ENCODE measurements around the gene C12orf42. TPM values are rescaled to one million over a fixed set of nuclear protein-coding genes. Genes with fewer than 3 reads are reported as not detected.

C12orf42 gene
- total and polyA plus RNA-seq, 2 experiments from 2014 or later = not detected

DNA sequence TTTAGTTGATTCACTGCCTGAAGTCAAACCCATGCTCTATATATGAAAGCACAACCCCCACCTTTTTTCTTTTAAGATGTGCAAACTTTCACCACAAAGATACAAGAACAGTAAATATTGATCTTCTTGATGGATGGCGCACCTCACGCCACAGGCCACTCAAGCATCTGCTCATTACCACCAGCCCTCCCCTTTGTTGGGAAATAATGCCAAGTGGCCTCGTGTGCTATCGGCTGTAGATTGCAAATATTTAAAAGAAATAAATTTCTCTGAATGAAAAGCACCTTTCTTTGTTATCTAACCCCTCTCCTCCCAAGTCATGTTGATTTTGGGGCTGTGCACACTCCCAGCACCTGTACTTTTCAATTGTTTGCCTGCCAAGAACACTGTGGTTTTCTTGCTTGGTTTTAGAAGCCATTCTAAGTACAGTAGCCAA is 122.7 kb downstream of the C12orf42 start:
- Histone ChIP-seq H3K36me3 (ENCODE audit: low read depth) (no peaks in the 10 kb centered on the region), H3F3A (ENCODE audit: insufficient read depth) (no peaks in the 10 kb centered on the region), H3K4me3 (no peak overlapping the region), H3K9ac (no peak overlapping the region), H3K27ac (no peak overlapping the region), H4K20me1 (ENCODE audit: insufficient read depth) (no peaks in the 10 kb centered on the region), H3K79me2 (ENCODE audit: insufficient read depth) (no peaks in the 10 kb centered on the region), H2AFZ (no peak overlapping the region), H3K4me2 (ENCODE audit: unreplicated experiment) (no peak overlapping the region), H3K4me1 (ENCODE audit: insufficient read depth) (no peaks in the 10 kb centered on the region), H3K9me3 (ENCODE audit: low read depth) (no peaks in the 10 kb centered on the region), H3K9me2 (ENCODE audit: insufficient read depth) (no peaks in the 10 kb centered on the region), H3K27me3 (replicated peaks; ENCODE audit: insufficient read depth) (no peaks in the 10 kb centered on the region)
- no peak for DNase-seq
- TF ChIP-seq EZH2 (IDR thresholded peaks at IDR 0.05; ENCODE audit: insufficient read depth, poor library complexity, severe bottlenecking) (no peak), EZH2phosphoT487 (IDR thresholded peaks at IDR 0.05; ENCODE audit: insufficient read depth, low read depth) (no peak)
- 33 to 35% methylated on average over 4 of the region's 4 CpGs for WGBS, 2 experiments (ENCODE audit: low coverage in 1 of 2, low lambda C conversion rate in 2 of 2, missing lambda C conversion rate in 2 of 2)
- in situ Hi-C loops (cut with MboI) = no loop called here

GRCh38 chr12:103369929-103370328 is 125.8 kb downstream of the C12orf42 start:
- no peak overlapping the region for H3K4me2 ChIP-seq (ENCODE audit: unreplicated experiment)
- TF ChIP-seq EZH2phosphoT487 (IDR thresholded peaks at IDR 0.05; ENCODE audit: insufficient read depth, low read depth) (no peak), EZH2 (IDR thresholded peaks at IDR 0.05; ENCODE audit: insufficient read depth, poor library complexity, severe bottlenecking) (no peak)
- no peaks in the 10 kb centered on the region for H3K27me3 ChIP-seq (replicated peaks; ENCODE audit: insufficient read depth)
- no peaks in the 10 kb centered on the region for H3K4me1 ChIP-seq (ENCODE audit: insufficient read depth)
- DNase-seq = no peak
- no peaks in the 10 kb centered on the region for H4K20me1 ChIP-seq (ENCODE audit: insufficient read depth)
- H3K36me3 ChIP-seq (ENCODE audit: low read depth) = no peaks in the 10 kb centered on the region
- in situ Hi-C loops (cut with MboI) = no loop called here
- H3K9ac ChIP-seq = no peak overlapping the region
- H3K4me3 ChIP-seq = no peak overlapping the region
- 18 to 28% methylated on average over 1 of the region's 1 CpG for WGBS, 2 experiments (ENCODE audit: low coverage in 1 of 2, low lambda C conversion rate in 2 of 2, missing lambda C conversion rate in 2 of 2)
- H3K79me2 ChIP-seq (ENCODE audit: insufficient read depth) = no peaks in the 10 kb centered on the region
- H2AFZ ChIP-seq = no peak overlapping the region
- no peaks in the 10 kb centered on the region for H3K9me3 ChIP-seq (ENCODE audit: low read depth)
- no peaks in the 10 kb centered on the region for H3F3A ChIP-seq (ENCODE audit: insufficient read depth)
- no peak overlapping the region for H3K27ac ChIP-seq
- no peaks in the 10 kb centered on the region for H3K9me2 ChIP-seq (ENCODE audit: insufficient read depth)

DNA sequence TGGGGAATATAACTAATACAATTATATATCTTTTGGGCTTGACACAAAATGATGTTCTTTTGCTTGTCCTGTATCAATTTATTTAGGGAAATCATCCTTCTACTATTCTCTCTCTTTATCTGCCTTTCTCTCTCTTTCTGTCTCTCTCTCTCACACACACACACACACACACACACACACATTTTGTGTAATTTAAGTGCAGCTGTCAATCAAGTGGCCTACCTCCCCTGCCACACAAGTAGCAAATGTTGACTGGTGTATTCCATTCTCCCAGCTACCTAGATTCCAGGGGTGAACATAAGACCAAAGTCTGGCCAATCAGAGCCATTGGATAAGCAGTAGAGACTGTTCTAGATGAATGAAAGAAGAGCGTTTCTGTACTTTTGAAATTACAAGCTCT is 127.6 kb downstream of the C12orf42 start:
- H3K9me2 ChIP-seq (ENCODE audit: insufficient read depth) = no peaks in the 10 kb centered on the region
- 23 to 32% methylated on average over 1 of the region's 1 CpG for WGBS, 2 experiments (ENCODE audit: low coverage in 1 of 2, low lambda C conversion rate in 2 of 2, missing lambda C conversion rate in 2 of 2)
- in situ Hi-C loops (cut with MboI) = no loop called here
- no peaks in the 10 kb centered on the region for H4K20me1 ChIP-seq (ENCODE audit: insufficient read depth)
- no peaks in the 10 kb centered on the region for H3K79me2 ChIP-seq (ENCODE audit: insufficient read depth)
- no peaks in the 10 kb centered on the region for H3F3A ChIP-seq (ENCODE audit: insufficient read depth)
- TF ChIP-seq EZH2 (IDR thresholded peaks at IDR 0.05; ENCODE audit: insufficient read depth, poor library complexity, severe bottlenecking) (no peak), EZH2phosphoT487 (IDR thresholded peaks at IDR 0.05; ENCODE audit: insufficient read depth, low read depth) (no peak)
- no peaks in the 10 kb centered on the region for H3K27me3 ChIP-seq (replicated peaks; ENCODE audit: insufficient read depth)
- no peak overlapping the region for H3K9ac ChIP-seq
- DNase-seq = no peak
- no peaks in the 10 kb centered on the region for H3K36me3 ChIP-seq (ENCODE audit: low read depth)
- H3K4me1 ChIP-seq (ENCODE audit: insufficient read depth) = no peaks in the 10 kb centered on the region
- H2AFZ ChIP-seq = no peak overlapping the region
- H3K4me2 ChIP-seq (ENCODE audit: unreplicated experiment) = no peak overlapping the region
- H3K4me3 ChIP-seq = no peak overlapping the region
- no peaks in the 10 kb centered on the region for H3K9me3 ChIP-seq (ENCODE audit: low read depth)
- H3K27ac ChIP-seq = no peak overlapping the region

DNA sequence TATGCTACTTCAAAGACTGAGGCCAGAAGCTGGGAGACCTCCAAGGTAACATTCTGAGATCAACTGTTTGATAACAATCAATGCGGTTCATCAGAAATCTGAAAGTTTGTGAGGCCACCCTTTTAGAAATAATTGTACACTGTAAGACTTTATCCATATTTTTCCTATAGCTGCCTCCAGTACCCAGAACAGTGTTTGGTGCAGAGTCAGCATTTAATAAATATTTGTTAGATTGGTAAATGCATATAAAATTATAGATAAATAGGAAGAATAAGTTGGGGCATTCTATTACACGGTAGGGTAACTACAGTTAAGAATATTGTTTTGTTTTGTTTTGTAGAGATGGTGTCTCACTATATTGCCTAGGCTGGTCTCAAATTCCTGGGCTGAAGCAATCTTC is 141.4 kb downstream of the C12orf42 start:
- Histone ChIP-seq H4K20me1 (ENCODE audit: insufficient read depth) (no peaks in the 10 kb centered on the region), H3K9me2 (ENCODE audit: insufficient read depth) (no peaks in the 10 kb centered on the region), H3K9me3 (ENCODE audit: low read depth) (no peaks in the 10 kb centered on the region), H3K4me1 (ENCODE audit: insufficient read depth) (no peaks in the 10 kb centered on the region), H2AFZ (no peak overlapping the region), H3K4me3 (no peak overlapping the region), H3K27ac (no peak overlapping the region), H3K27me3 (replicated peaks; ENCODE audit: insufficient read depth) (no peaks in the 10 kb centered on the region), H3K4me2 (ENCODE audit: unreplicated experiment) (no peak overlapping the region), H3F3A (ENCODE audit: insufficient read depth) (no peaks in the 10 kb centered on the region), H3K9ac (no peak overlapping the region), H3K79me2 (ENCODE audit: insufficient read depth) (no peaks in the 10 kb centered on the region), H3K36me3 (ENCODE audit: low read depth) (no peaks in the 10 kb centered on the region)
- WGBS, 2 experiments (ENCODE audit: low coverage in 1 of 2, low lambda C conversion rate in 2 of 2, missing lambda C conversion rate in 2 of 2) = 37 to 39% methylated on average over 2 of the region's 2 CpGs
- no peak for DNase-seq
- no peak for TF ChIP-seq EZH2 (IDR thresholded peaks at IDR 0.05; ENCODE audit: insufficient read depth, poor library complexity, severe bottlenecking)
- TF ChIP-seq EZH2phosphoT487 (IDR thresholded peaks at IDR 0.05; ENCODE audit: insufficient read depth, low read depth) = no peak
- in situ Hi-C loops (cut with MboI) = no loop called here

- no peak overlapping the region for H3K4me2 ChIP-seq (ENCODE audit: unreplicated experiment)
- 47 to 50% methylated on average over 4 of the region's 4 CpGs for WGBS, 2 experiments (ENCODE audit: low coverage in 1 of 2, low lambda C conversion rate in 2 of 2, missing lambda C conversion rate in 2 of 2)
- H4K20me1 ChIP-seq (ENCODE audit: insufficient read depth) = no peaks in the 10 kb centered on the region
- H3K79me2 ChIP-seq (ENCODE audit: insufficient read depth) = no peaks in the 10 kb centered on the region
- no peak for DNase-seq
- in situ Hi-C loops (cut with MboI) = no loop called here
- H3K27ac ChIP-seq = no peak overlapping the region
- H3K27me3 ChIP-seq (replicated peaks; ENCODE audit: insufficient read depth) = no peaks in the 10 kb centered on the region
- no peak overlapping the region for H3K9ac ChIP-seq
- H2AFZ ChIP-seq = no peak overlapping the region
- no peaks in the 10 kb centered on the region for H3K36me3 ChIP-seq (ENCODE audit: low read depth)
- TF ChIP-seq EZH2 (IDR thresholded peaks at IDR 0.05; ENCODE audit: insufficient read depth, poor library complexity, severe bottlenecking) (no peak), EZH2phosphoT487 (IDR thresholded peaks at IDR 0.05; ENCODE audit: insufficient read depth, low read depth) (no peak)
- H3F3A ChIP-seq (ENCODE audit: insufficient read depth) = no peaks in the 10 kb centered on the region
- no peaks in the 10 kb centered on the region for H3K9me3 ChIP-seq (ENCODE audit: low read depth)
- no peaks in the 10 kb centered on the region for H3K4me1 ChIP-seq (ENCODE audit: insufficient read depth)
- H3K4me3 ChIP-seq = no peak overlapping the region
- no peaks in the 10 kb centered on the region for H3K9me2 ChIP-seq (ENCODE audit: insufficient read depth)
These were observed 141.9 kb downstream of the C12orf42 start for GRCh38 chr12:103353913-103354312.

All from GM23248 (cell line).